ENCODE results near the gene TRIM17.

The TRIM17 gene

DNA sequence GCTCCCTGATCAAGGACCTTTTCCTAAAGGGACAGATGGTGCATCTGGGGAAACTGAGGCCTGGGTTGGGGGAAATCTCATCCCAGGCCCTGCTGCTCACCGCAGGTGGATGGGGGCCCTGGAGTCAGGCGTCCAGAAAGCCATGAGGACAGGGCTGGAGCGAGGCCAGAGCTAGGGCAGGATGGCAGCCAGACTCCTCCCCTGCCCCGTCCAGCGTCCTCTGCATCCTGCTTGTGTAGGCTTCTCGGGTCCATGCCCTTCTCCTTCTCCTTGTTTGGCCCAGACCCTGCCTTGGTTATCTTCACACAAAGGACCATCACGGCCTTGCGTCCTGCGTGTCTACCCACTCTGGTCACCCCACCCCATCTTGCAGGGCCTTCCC lies 53.0 kb downstream of the TRIM17 start:
- H3K4me3 ChIP-seq (ENCODE audit: low read depth, low read length, poor library complexity, severe bottlenecking) = no peak overlapping the region

GRCh38 chr1:228362884-228363450 lies 53.7 kb downstream of the TRIM17 start:
- H3K4me2 ChIP-seq (ENCODE audit: low read length) = no peak overlapping the region
- H2AFZ ChIP-seq (ENCODE audit: low read length) = no peak overlapping the region
- no peaks in the 10 kb centered on the region for H3K9me3 ChIP-seq (ENCODE audit: low read length)
- no peaks in the 10 kb centered on the region; the same call in 1 of the 2 replicates for H3K27me3 ChIP-seq (ENCODE audit: insufficient read depth, low read length)
- H3K9me2 ChIP-seq (ENCODE audit: low read depth, low read length) = no peaks in the 10 kb centered on the region
- H3K79me2 ChIP-seq (ENCODE audit: insufficient read depth, low read length) = no peaks in the 10 kb centered on the region
- no peaks in the 10 kb centered on the region for H3F3A ChIP-seq (ENCODE audit: insufficient read depth, low read length)
- H3K9ac ChIP-seq (ENCODE audit: low read length) = no peak overlapping the region
- H3K36me3 ChIP-seq (ENCODE audit: insufficient read depth, low read length) = no peaks in the 10 kb centered on the region
- TF ChIP-seq, protein P1, sequence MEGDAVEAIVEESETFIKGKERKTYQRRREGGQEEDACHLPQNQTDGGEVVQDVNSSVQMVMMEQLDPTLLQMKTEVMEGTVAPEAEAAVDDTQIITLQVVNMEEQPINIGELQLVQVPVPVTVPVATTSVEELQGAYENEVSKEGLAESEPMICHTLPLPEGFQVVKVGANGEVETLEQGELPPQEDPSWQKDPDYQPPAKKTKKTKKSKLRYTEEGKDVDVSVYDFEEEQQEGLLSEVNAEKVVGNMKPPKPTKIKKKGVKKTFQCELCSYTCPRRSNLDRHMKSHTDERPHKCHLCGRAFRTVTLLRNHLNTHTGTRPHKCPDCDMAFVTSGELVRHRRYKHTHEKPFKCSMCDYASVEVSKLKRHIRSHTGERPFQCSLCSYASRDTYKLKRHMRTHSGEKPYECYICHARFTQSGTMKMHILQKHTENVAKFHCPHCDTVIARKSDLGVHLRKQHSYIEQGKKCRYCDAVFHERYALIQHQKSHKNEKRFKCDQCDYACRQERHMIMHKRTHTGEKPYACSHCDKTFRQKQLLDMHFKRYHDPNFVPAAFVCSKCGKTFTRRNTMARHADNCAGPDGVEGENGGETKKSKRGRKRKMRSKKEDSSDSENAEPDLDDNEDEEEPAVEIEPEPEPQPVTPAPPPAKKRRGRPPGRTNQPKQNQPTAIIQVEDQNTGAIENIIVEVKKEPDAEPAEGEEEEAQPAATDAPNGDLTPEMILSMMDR (IDR thresholded peaks at IDR 0.05; ENCODE audit: low read length) = no peak
- TF ChIP-seq EZH2 (IDR thresholded peaks at IDR 0.05; ENCODE audit: borderline replicate concordance, low read length) = no peak
- no peak overlapping the region for H3K27ac ChIP-seq (ENCODE audit: low read depth, low read length, poor library complexity, severe bottlenecking)
- H4K20me1 ChIP-seq (ENCODE audit: insufficient read depth, low read length) = no peaks in the 10 kb centered on the region
- H3K4me3 ChIP-seq (ENCODE audit: low read depth, low read length, poor library complexity, severe bottlenecking) = no peak overlapping the region
- no peaks in the 10 kb centered on the region for H3K4me1 ChIP-seq (ENCODE audit: insufficient read depth, low read length, severe bottlenecking)

More for the DNA sequence above, 53.0 kb downstream of the TRIM17 start:
- Histone ChIP-seq H3K9me2 (ENCODE audit: low read depth, low read length) (no peaks in the 10 kb centered on the region), H3K4me2 (ENCODE audit: low read length) (no peak overlapping the region), H4K20me1 (ENCODE audit: insufficient read depth, low read length) (no peaks in the 10 kb centered on the region), H3K27me3 (ENCODE audit: insufficient read depth, low read length) (no peaks in the 10 kb centered on the region; the same call in 1 of the 2 replicates), H3K79me2 (ENCODE audit: insufficient read depth, low read length) (no peaks in the 10 kb centered on the region), H3K9ac (ENCODE audit: low read length) (no peak overlapping the region), H2AFZ (ENCODE audit: low read length) (no peak overlapping the region), H3K27ac (ENCODE audit: low read depth, low read length, poor library complexity, severe bottlenecking) (no peak overlapping the region), H3K36me3 (ENCODE audit: insufficient read depth, low read length) (no peaks in the 10 kb centered on the region), H3K4me1 (ENCODE audit: insufficient read depth, low read length, severe bottlenecking) (no peaks in the 10 kb centered on the region), H3K9me3 (ENCODE audit: low read length) (no peaks in the 10 kb centered on the region), H3F3A (ENCODE audit: insufficient read depth, low read length) (no peaks in the 10 kb centered on the region)
- TF ChIP-seq, protein P1 (IDR thresholded peaks at IDR 0.05; ENCODE audit: low read length) = no peak
- no peak for TF ChIP-seq EZH2 (IDR thresholded peaks at IDR 0.05; ENCODE audit: borderline replicate concordance, low read length)

- no peak overlapping the region for H3K4me3 ChIP-seq (ENCODE audit: low read depth, low read length, poor library complexity, severe bottlenecking)
- no peaks in the 10 kb centered on the region for H3K4me1 ChIP-seq (ENCODE audit: insufficient read depth, low read length, severe bottlenecking)
- no peaks in the 10 kb centered on the region for H3F3A ChIP-seq (ENCODE audit: insufficient read depth, low read length)
- no peaks in the 10 kb centered on the region; the same call in 1 of the 2 replicates for H3K27me3 ChIP-seq (ENCODE audit: insufficient read depth, low read length)
- no peaks in the 10 kb centered on the region for H4K20me1 ChIP-seq (ENCODE audit: insufficient read depth, low read length)
- H3K36me3 ChIP-seq (ENCODE audit: insufficient read depth, low read length) = no peaks in the 10 kb centered on the region
- no peak overlapping the region for H3K9ac ChIP-seq (ENCODE audit: low read length)
- H3K9me3 ChIP-seq (ENCODE audit: low read length) = no peaks in the 10 kb centered on the region
- TF ChIP-seq, protein P1 (IDR thresholded peaks at IDR 0.05; ENCODE audit: low read length) = no peak
- TF ChIP-seq EZH2 (IDR thresholded peaks at IDR 0.05; ENCODE audit: borderline replicate concordance, low read length) = no peak
- no peak overlapping the region for H3K4me2 ChIP-seq (ENCODE audit: low read length)
- no peaks in the 10 kb centered on the region for H3K79me2 ChIP-seq (ENCODE audit: insufficient read depth, low read length)
- H2AFZ ChIP-seq (ENCODE audit: low read length) = no peak overlapping the region
- no peak overlapping the region for H3K27ac ChIP-seq (ENCODE audit: low read depth, low read length, poor library complexity, severe bottlenecking)
- no peaks in the 10 kb centered on the region for H3K9me2 ChIP-seq (ENCODE audit: low read depth, low read length)
Measured at GRCh38 chr1:228362141-228362883, 54.3 kb downstream of the TRIM17 start.
